ENCODE results near the gene WNT4. TPM values are rescaled to one million over a fixed set of nuclear protein-coding genes. Genes with fewer than 3 reads are reported as not detected.

Gene WNT4
- total RNA-seq, 4 donors from 2014 or later: 0.28 to 1.6 (median 0.60) TPM; not detected in 1

DNA sequence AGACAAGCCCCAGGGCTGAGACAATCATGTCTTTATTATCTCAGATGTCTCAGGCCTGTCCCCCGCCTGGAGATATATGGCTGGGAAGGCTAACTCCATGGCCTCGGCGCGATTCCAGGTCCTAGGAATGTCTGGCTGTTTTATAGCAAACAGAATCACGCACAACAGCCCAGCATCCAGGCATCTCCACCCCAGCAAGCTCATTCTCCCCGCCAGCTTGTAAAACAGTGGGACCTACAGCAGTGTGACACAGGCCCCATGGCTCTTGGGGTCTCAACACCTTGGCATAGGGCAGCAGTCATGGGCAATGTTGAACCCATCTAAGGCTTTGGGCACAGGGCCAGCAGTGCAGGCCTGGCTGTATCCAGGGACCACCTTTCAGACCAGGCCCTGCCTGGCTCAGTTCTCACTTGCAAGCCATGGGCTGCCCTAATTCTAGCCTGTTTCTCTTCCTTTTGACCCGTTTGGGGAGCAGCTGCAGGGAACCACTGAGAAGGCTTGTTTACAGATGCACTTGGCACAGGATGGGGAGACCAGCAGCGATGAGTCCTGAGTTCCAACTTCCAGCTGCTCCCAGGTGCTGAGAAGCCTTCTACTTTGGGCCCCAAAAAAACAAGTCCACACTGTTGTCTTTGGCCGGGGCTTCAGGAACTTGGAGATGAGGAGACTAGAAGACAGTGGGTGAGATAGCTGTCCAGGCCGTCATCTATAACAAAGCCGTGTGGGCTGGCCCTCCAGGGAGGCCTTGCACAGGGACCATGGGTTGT lies 34.4 kb downstream of the WNT4 start:
- TF ChIP-seq, protein P1, sequence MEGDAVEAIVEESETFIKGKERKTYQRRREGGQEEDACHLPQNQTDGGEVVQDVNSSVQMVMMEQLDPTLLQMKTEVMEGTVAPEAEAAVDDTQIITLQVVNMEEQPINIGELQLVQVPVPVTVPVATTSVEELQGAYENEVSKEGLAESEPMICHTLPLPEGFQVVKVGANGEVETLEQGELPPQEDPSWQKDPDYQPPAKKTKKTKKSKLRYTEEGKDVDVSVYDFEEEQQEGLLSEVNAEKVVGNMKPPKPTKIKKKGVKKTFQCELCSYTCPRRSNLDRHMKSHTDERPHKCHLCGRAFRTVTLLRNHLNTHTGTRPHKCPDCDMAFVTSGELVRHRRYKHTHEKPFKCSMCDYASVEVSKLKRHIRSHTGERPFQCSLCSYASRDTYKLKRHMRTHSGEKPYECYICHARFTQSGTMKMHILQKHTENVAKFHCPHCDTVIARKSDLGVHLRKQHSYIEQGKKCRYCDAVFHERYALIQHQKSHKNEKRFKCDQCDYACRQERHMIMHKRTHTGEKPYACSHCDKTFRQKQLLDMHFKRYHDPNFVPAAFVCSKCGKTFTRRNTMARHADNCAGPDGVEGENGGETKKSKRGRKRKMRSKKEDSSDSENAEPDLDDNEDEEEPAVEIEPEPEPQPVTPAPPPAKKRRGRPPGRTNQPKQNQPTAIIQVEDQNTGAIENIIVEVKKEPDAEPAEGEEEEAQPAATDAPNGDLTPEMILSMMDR (IDR thresholded peaks at IDR 0.05): no peak
- DNase-seq (ENCODE audit: low spot score): no peak
- ATAC-seq (ENCODE audit: low FRiP score): no peak

DNA sequence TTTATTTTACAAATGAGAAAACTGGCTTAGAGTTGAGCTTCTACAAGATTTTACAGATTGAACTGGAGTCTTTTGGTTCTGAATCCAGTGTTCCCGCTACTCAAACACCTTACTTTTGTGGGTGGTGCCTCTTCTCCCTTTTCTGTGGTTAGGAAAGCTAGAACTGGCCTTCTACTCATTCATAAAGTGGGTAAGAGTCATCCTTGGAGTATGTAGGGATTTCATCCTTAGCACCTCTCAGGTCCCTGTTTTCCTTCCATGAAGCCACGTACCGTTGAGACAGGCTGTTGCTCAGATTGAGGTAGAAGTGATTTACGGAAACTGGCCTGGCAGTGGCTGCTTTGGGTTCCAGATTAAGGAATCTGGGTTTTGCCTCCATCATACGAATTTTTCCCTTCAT lies 35.8 kb downstream of the WNT4 start:
- TF ChIP-seq, protein P1 (IDR thresholded peaks at IDR 0.05): no peak
- DNase-seq (ENCODE audit: low spot score) (no peak), ATAC-seq (ENCODE audit: low FRiP score) (no peak)

DNA sequence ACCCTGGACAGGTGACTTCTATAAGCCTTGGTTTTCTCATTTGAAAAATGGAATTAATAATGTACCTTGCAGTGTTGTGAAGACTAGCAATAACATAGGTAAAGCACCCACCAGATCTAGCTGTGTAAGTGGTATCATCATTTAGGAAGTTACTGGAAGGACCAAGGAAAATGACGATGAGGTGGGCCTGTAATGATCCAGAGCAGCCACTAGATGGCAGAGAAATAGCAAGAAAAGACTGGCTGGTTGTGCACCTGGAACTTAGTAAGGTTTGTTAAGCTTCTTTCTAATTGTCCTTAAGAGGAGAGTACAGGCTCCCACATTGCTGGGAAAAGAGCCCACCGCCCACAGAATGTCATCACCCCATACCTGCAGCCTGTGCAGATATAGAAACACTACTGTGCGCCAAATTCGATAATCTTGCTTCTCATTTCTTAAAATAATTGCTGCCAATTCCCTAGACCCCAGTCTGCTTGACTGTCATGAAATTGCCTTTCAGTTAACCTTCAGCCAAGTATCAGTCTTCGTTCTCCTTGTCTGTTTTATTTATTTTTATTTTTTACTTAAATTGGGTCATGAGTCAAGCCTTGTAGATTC lies 37.2 kb downstream of the WNT4 start:
- ATAC-seq (ENCODE audit: low FRiP score) (no peak), DNase-seq (ENCODE audit: low spot score) (no peak)

DNA sequence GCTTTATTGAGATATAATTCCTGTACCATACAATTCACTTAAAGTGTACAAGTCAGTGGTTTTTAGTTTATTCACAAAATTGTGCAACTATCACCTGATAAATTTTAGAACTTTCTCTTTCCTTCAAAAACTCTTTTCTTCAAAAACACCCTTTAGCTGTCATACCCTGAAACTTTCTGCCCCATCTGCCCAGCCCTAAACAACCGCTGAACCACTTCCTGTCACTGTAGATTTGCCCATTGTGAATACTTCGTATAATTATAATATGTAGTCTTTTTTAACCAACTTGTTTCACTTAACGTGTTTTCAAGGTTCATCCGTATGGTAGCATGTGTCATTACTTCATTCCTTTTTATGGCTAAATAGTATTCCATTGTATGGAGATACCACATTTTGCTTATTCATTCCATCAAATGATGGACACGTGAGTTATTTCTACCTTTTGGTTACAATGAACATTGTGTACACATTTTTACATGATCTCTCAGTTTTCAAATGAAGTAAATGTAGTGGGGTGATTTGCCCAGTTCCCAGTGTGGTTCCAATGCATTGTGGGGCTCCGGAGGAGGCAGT lies 37.9 kb downstream of the WNT4 start:
- TF ChIP-seq, protein P1 (IDR thresholded peaks at IDR 0.05): no peak
- ATAC-seq (ENCODE audit: low FRiP score) (no peak), DNase-seq (ENCODE audit: low spot score) (no peak)

More for the DNA sequence above, 37.2 kb downstream of the WNT4 start:
- TF ChIP-seq, protein P1 (IDR thresholded peaks at IDR 0.05): peak in 1 of 3 donors; percentile 44

DNA sequence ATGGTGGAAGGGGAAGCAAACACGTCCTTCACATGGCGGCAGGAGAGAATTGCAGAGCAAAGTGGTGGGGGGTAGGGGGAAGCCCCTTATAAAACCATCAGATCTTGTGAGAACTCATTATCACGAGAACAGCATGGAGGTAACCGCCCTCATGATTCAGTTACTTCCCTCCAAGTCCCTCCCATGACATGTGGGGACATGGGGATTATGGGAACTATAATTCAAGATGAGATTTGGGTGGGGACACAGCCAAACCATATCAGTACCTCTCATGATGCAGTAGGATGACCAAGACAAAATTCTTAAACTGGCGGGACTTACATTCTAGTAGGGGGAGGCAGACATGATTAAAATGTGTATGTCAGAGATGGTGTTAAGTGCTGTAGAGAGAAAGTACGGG lies 38.8 kb downstream of the WNT4 start:
- DNase-seq (ENCODE audit: low spot score) (no peak), ATAC-seq (ENCODE audit: low FRiP score) (no peak)
- TF ChIP-seq, protein P1 (IDR thresholded peaks at IDR 0.05): no peak

DNA sequence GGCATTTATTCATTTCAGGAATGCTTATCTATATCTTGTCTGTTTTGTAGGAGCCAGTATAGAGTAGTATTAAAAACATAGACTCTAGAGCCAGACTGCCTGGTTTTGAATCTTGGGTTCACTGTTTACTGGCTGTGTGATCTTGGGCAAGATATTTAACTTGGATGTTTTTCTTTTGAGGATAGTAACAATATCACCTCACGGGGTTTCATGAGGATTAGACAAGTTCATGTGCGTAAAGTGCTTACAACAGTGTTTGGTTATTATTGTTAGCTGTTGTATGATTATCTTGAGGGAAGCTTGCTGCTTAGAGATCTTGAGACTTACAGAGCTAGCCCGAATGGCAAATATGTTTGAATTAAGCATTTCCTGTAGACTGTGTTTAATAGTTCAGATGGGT lies 40.2 kb downstream of the WNT4 start:
- no peak for ATAC-seq (ENCODE audit: low FRiP score)
- TF ChIP-seq, protein P1 (IDR thresholded peaks at IDR 0.05): no peak
- no peak for DNase-seq (ENCODE audit: low spot score)
